Left cardiac atrium (tissue), 4 donors: ENCODE data around the gene NLN. TPM values are rescaled to one million over a fixed set of nuclear protein-coding genes. Genes with fewer than 3 reads are reported as not detected.
"Not testable (repeated sequence)": the region's sequence is repeated elsewhere in the genome, so short reads cannot be mapped to it uniquely, and the experiment has no call there.

Source experiments
- ATAC-seq, 2 donors: fragments of 200-7000 bp; cut with Tn5 transposase; one replicate each; pipeline ENCODE4 v1.9.1; 2020; ENCODE audit warnings: mild to moderate bottlenecking in 2 of 2, moderate library complexity in 2 of 2
- DNase-seq: peaks from one replicate; pipeline ENCODE4 v3.0.0-alpha.2; 2020
- intact Hi-C, 2 donors: fragments of 100-400 bp; cut with DNase I; formaldehyde crosslinking; loops; one replicate each; pipeline versions ENCODE4 v1.14.1 to v1.15.1; 2022 to 2023
- total RNA-seq, 2 donors: library from RNA; stranded (reverse); fragmentation: NEBNext Ultra II Directional; extraction: Animal tissue kit (Norgen Biotek cat#: 25700); gene quantifications; one replicate each; pipeline ENCODE4 v1.2.1, GENCODE V29; 2021
- donor health status: DM: no; HTN: yes; CAD: no.
- donor health status: DM: no; HTN: yes; CAD: no; lungs with severe emphysema.
- donor health status: DM: yes; HTN: yes; CAD: no.
- donor health status: Dilated cardiomyopathy.

The NLN gene
- total RNA-seq, 2 donors from 2014 or later: 13.9 to 14.7 TPM

DNA sequence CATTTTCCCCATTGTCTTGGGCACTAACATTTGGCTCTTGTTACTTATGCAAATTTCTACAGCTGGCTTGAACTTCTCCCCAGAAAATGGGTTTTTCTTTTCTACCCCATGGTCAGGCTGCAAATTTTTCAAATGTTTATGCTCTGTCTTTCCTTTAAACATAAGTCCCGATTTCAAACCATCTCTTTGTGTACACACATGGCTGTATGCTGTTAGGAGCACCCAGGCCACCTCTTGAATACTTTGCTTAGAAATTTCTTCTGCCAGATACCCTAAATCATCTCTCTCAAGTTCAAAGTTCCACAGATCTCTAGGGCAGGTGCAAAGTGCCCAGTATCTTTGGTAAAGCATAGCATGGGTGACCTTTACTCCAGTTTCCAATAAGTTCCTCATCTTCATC is 45.6 kb downstream of the NLN start:
- no peak for DNase-seq
- intact Hi-C loops: no loop called here
- no peak for ATAC-seq

GRCh38 chr5:65768723-65769346 is 46.8 kb downstream of the NLN start:
- intact Hi-C loops: no loop called here
- ATAC-seq: no peak
- no peak for DNase-seq

- ATAC-seq: peak in 1 of 2 donors; percentile 80
- intact Hi-C loops: no loop called here
Measured at GRCh38 chr5:65769539-65769938, 47.5 kb downstream of the NLN start.

GRCh38 chr5:65771266-65771665 is 49.3 kb downstream of the NLN start:
- intact Hi-C loops: no loop called here
- no peak for DNase-seq
- no peak for ATAC-seq

More at GRCh38 chr5:65769539-65769938, 47.5 kb downstream of the NLN start:
- no peak for DNase-seq

DNA sequence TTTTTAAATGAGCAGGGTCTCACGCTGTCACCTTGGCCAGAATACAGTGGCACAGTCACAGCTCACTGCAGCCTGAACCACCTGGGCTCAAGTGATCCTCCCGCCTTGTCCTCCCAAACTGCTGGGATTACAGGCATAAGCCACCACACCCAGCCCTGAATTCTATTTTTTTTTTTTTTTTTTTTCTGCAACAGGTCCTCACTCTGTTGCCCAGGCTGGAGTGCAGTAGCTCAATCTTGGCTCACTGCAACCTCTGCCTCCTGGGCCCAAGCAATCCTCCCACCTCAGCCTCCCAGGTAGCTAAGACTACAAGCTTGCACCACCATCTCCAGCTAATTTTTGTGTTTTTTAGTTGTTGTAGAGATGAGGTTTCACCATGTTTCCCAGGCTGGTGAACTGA is 51.0 kb downstream of the NLN start:
- DNase-seq, intact Hi-C loops, ATAC-seq: not testable (repeated sequence)

DNA sequence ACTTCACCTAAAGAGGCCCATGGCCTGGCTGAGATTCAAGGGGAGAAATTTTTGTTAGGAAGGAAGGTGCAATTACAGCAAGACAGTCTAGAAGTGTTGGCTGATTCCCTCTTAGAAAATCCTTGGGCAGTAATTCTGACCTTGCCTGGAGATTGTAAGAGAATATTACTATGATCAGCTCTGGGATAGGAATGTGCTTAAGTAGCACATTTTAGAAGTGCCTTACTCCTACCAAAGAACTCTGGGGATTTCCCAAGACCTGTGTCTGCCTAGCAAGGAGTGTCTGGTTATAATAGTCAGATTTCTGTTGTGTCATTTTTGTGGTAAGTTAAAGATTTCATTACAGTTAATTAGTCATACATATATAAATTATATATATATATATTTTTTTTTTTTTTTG is 52.3 kb downstream of the NLN start:
- intact Hi-C loops: no loop called here
- DNase-seq (no peak), ATAC-seq (peak; percentile 41 to 65)

GRCh38 chr5:65775476-65775875 is 53.5 kb downstream of the NLN start:
- ATAC-seq: no peak
- intact Hi-C loops: no loop called here

GRCh38 chr5:65776441-65777141 is 54.6 kb downstream of the NLN start:
- intact Hi-C loops: no loop called here
- DNase-seq (no peak), ATAC-seq (no peak)

More at GRCh38 chr5:65775476-65775875, 53.5 kb downstream of the NLN start:
- no peak for DNase-seq

GRCh38 chr5:65778126-65778525 is 56.1 kb downstream of the NLN start:
- intact Hi-C loops: no loop called here
- DNase-seq: no peak
- no peak for ATAC-seq

- DNase-seq (no peak), ATAC-seq (no peak)
- intact Hi-C loops: no loop called here
Measured at GRCh38 chr5:65779643-65780042, 57.6 kb downstream of the NLN start.

- ATAC-seq, DNase-seq, intact Hi-C loops: not testable (repeated sequence)
Measured at GRCh38 chr5:65788296-65788695, 66.3 kb downstream of the NLN start.

GRCh38 chr5:65790371-65791163 is 68.6 kb downstream of the NLN start:
- no peak for DNase-seq
- intact Hi-C loops: no loop called here

GRCh38 chr5:65791712-65792673 is 70.0 kb downstream of the NLN start:
- DNase-seq (no peak), ATAC-seq (no peak)
- intact Hi-C loops: no loop called here

More at GRCh38 chr5:65790371-65791163, 68.6 kb downstream of the NLN start:
- no peak for ATAC-seq

GRCh38 chr5:65796269-65796668 is 74.3 kb downstream of the NLN start:
- DNase-seq: no peak
- intact Hi-C loops: no loop called here
- no peak for ATAC-seq

- no peak for ATAC-seq
- no peak for DNase-seq
- intact Hi-C loops: no loop called here
Measured at GRCh38 chr5:65796751-65797316, 74.8 kb downstream of the NLN start.

DNA sequence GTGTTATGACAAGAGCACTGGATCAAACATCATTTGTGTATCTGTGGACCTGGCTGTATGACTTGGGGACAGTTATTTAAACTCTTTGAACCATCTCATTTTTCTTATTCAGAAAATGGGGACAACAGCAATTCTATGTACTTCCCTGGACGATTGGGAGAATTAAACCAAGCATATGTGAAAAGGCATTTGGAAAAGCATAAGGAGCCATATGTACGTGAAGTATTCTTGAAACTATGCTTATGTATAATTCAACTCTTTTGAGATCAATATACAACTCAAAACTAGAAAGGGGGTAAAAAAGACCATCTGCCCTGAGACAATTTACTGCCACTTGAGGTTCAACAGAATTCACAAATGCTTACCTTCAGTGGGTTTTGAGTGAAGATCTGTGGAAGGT is 75.5 kb downstream of the NLN start:
- DNase-seq: no peak
- ATAC-seq: no peak
- intact Hi-C loops: no loop called here

DNA sequence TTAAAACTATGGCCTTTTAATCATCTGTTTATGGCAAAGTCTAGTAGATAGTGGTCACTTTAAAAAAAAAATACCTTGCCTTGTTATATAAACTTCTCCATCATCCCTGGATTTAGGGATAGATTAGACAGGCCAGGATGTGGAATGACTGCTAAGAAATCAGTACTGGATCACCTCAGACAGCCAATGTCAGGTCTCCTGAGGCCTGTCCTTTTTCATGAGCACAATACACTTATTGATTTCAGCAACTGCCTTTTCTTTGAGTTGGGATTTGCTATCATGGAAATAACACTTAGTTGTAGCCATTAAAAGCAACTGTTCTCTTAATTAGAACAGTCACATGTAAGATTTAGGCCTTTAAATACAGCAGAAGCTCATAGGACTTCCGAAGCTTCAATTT is 77.9 kb downstream of the NLN start:
- DNase-seq (no peak), ATAC-seq (no peak)
- intact Hi-C loops: no loop called here

GRCh38 chr5:65800775-65801174 is 78.8 kb downstream of the NLN start:
- DNase-seq: no peak
- intact Hi-C loops: no loop called here
- no peak for ATAC-seq

GRCh38 chr5:65801352-65801783 is 79.4 kb downstream of the NLN start:
- intact Hi-C loops: no loop called here
- DNase-seq: no peak
- no peak for ATAC-seq
